ENCODE data around the gene RDX.
"Not testable (repeated sequence)": the region's sequence is repeated elsewhere in the genome, so short reads cannot be mapped to it uniquely, and the experiment has no call there.

The RDX gene

GRCh38 chr11:110272919-110273318, 23.5 kb downstream of the RDX start:
- no peak for DNase-seq (ENCODE audit: low read depth)

- no peak for DNase-seq (ENCODE audit: low read depth)
Observed at GRCh38 chr11:110269996-110270395, 26.4 kb downstream of the RDX start.

GRCh38 chr11:110268441-110268840, 28.0 kb downstream of the RDX start:
- DNase-seq (ENCODE audit: low read depth): no peak

- no peak for DNase-seq (ENCODE audit: low read depth)
Observed at GRCh38 chr11:110262072-110262403, 34.4 kb downstream of the RDX start.

GRCh38 chr11:110261195-110262071, 35.0 kb downstream of the RDX start:
- DNase-seq (ENCODE audit: low read depth): no peak

- no peak for DNase-seq (ENCODE audit: low read depth)
Observed at GRCh38 chr11:110253525-110253924, 42.9 kb downstream of the RDX start.

- no peak for DNase-seq (ENCODE audit: low read depth)
Observed at GRCh38 chr11:110251836-110252235, 44.6 kb downstream of the RDX start.

- DNase-seq (ENCODE audit: low read depth): no peak
Observed at GRCh38 chr11:110250168-110250567, 46.2 kb downstream of the RDX start.

- no peak for DNase-seq (ENCODE audit: low read depth)
Observed at GRCh38 chr11:110249766-110250165, 46.6 kb downstream of the RDX start.

- no peak for DNase-seq (ENCODE audit: low read depth)
Observed at GRCh38 chr11:110249066-110249465, 47.3 kb downstream of the RDX start.

GRCh38 chr11:110243791-110244190, 52.6 kb downstream of the RDX start:
- no peak for DNase-seq (ENCODE audit: low read depth)

- DNase-seq (ENCODE audit: low read depth): no peak
Observed at GRCh38 chr11:110242746-110243145, 53.7 kb downstream of the RDX start.

GRCh38 chr11:110242188-110242587, 54.2 kb downstream of the RDX start:
- no peak for DNase-seq (ENCODE audit: low read depth)

- no peak for DNase-seq (ENCODE audit: low read depth)
Observed at GRCh38 chr11:110235966-110236365, 60.4 kb downstream of the RDX start.

- no peak for DNase-seq (ENCODE audit: low read depth)
Observed at GRCh38 chr11:110230377-110230776, 66.0 kb downstream of the RDX start.

- DNase-seq (ENCODE audit: low read depth): no peak
Observed at GRCh38 chr11:110219006-110219785, 77.2 kb downstream of the RDX start.

- DNase-seq (ENCODE audit: low read depth): no peak
Observed at GRCh38 chr11:110217936-110218335, 78.5 kb downstream of the RDX start.

- DNase-seq (ENCODE audit: low read depth): no peak
Observed at GRCh38 chr11:110217223-110217877, 79.1 kb downstream of the RDX start.

- not testable (repeated sequence) for DNase-seq (ENCODE audit: low read depth)
Observed at GRCh38 chr11:110209313-110209694, 87.1 kb downstream of the RDX start.

- DNase-seq (ENCODE audit: low read depth): not testable (repeated sequence)
Observed at GRCh38 chr11:110208678-110209312, 87.6 kb downstream of the RDX start.

- no peak for DNase-seq (ENCODE audit: low read depth)
Observed at GRCh38 chr11:110207123-110207522, 89.3 kb downstream of the RDX start.

- no peak for DNase-seq (ENCODE audit: low read depth)
Observed at GRCh38 chr11:110200836-110201235, 95.6 kb downstream of the RDX start.
